ENCODE data around the gene FBXW5. TPM values are rescaled to one million over a fixed set of nuclear protein-coding genes. Genes with fewer than 3 reads are reported as not detected.

Gene FBXW5
- total RNA-seq, 1 experiment from 2014 or later = 72.6 TPM

DNA sequence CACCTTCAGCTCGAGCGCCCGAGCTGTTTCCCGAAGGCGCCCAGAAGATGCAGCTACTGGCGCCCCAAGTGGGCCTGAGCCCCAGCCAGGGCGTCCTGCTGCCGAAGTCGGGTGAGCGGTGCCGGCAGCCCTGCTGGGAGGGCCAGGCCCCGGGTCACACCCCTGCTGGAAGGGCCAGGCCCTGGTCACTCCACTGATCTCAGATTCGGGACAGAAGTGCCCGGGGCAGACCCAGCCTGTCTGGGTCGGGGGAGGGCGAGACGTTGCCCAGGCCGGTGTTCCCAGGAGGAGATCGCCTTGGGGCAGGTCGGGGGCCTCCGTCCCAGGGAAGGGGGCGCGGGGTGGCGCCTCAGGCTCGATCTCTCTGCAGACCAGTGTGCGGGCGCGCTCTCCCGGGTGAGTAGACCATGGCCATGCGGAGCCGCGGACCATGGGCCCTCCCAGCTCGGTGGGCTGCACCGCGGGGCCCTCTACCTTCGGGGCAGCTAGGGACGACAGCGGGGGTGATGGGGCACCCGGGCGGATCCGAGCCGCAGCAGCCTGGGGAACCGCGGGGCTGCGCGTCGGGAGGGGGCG lies 40.6 kb upstream of the FBXW5 start:
- intact Hi-C loops (cut with micrococcal nuclease; ENCODE audit: unreplicated experiment) (no loop called here), in situ Hi-C loops (cut with HindIII; ENCODE audit: low pct_unique_long_range_greater_than_20kb, low sequenced_read_pairs) (no loop called here)
- Histone ChIP-seq H3K27ac (ENCODE audit: low read length) (no peak overlapping the region), H3K27me3 (ENCODE audit: control insufficient read depth, insufficient read depth, low read length) (no peaks in the 10 kb centered on the region), H3K4me3 (ENCODE audit: low read depth in 2 of 2, low read length in 2 of 2) (no peak overlapping the region), H3K4me1 (ENCODE audit: control insufficient read depth, insufficient read depth, low read length) (no peaks in the 10 kb centered on the region), H3K9me3 (ENCODE audit: control insufficient read depth, insufficient read depth, low read depth, low read length) (no peaks in the 10 kb centered on the region), H3K36me3 (ENCODE audit: control insufficient read depth, insufficient read depth, low read length) (no peaks in the 10 kb centered on the region)
- no peak for TF ChIP-seq POLR2AphosphoS5 (IDR thresholded peaks at IDR 0.05; ENCODE audit: low read depth, low read length)
- TF ChIP-seq SIN3A (IDR thresholded peaks at IDR 0.05; ENCODE audit: borderline replicate concordance, insufficient read depth, low read depth, low read length) = no peak
- no peak for TF ChIP-seq TCF7L2 (IDR thresholded peaks at IDR 0.05; ENCODE audit: low read depth, low read length)
- TF ChIP-seq, protein P1, sequence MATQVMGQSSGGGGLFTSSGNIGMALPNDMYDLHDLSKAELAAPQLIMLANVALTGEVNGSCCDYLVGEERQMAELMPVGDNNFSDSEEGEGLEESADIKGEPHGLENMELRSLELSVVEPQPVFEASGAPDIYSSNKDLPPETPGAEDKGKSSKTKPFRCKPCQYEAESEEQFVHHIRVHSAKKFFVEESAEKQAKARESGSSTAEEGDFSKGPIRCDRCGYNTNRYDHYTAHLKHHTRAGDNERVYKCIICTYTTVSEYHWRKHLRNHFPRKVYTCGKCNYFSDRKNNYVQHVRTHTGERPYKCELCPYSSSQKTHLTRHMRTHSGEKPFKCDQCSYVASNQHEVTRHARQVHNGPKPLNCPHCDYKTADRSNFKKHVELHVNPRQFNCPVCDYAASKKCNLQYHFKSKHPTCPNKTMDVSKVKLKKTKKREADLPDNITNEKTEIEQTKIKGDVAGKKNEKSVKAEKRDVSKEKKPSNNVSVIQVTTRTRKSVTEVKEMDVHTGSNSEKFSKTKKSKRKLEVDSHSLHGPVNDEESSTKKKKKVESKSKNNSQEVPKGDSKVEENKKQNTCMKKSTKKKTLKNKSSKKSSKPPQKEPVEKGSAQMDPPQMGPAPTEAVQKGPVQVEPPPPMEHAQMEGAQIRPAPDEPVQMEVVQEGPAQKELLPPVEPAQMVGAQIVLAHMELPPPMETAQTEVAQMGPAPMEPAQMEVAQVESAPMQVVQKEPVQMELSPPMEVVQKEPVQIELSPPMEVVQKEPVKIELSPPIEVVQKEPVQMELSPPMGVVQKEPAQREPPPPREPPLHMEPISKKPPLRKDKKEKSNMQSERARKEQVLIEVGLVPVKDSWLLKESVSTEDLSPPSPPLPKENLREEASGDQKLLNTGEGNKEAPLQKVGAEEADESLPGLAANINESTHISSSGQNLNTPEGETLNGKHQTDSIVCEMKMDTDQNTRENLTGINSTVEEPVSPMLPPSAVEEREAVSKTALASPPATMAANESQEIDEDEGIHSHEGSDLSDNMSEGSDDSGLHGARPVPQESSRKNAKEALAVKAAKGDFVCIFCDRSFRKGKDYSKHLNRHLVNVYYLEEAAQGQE (IDR thresholded peaks at IDR 0.05; ENCODE audit: insufficient read depth in 1 of 2, low read depth in 2 of 2, low read length in 1 of 2) = no peak
- no TSS peak for BruUV-seq (replicated peaks)
- DNase-seq (ENCODE audit: low read depth, low spot score) (no peak), ATAC-seq (no peak)
- ChIA-PET POLR2A (no interaction called here), CTCF (interaction anchor here (0.6 kb wide), 1 partner anchor 51 kb away, joined by 5 read pairs; no protein-coding TSS in a partner anchor)

DNA sequence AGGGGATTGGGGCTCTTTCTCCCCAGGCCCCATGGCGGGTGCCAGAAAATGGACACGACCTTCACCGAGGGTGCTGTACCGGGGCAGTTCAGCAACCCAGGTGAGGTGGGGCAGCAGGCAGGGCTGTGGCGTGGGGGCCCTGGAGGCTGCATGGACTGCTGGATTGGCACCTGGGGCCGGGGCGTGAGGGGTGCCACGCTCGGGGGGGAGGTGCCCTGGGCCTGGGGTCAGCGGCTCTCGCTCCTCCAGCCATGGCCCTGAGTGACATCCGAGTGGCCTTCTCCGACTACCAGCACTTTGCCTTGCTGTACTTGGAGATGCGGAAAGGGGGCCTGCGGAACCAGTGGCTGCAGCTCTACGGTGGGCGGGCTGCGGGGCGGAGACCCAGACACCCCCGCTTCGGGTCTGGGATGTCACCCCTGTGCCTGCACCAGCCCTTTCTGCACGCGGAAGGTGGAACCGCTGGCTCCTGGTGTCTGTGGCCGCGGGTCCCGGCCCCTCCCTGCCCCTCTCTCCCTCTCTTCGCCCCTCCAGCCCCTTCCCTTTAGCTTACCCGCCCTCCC lies 40.0 kb upstream of the FBXW5 start:
- ATAC-seq (no peak), DNase-seq (ENCODE audit: low read depth, low spot score) (no peak)
- Histone ChIP-seq H3K36me3 (ENCODE audit: control insufficient read depth, insufficient read depth, low read length) (no peaks in the 10 kb centered on the region), H3K27ac (ENCODE audit: low read length) (no peak overlapping the region), H3K27me3 (ENCODE audit: control insufficient read depth, insufficient read depth, low read length) (no peaks in the 10 kb centered on the region), H3K4me1 (ENCODE audit: control insufficient read depth, insufficient read depth, low read length) (no peaks in the 10 kb centered on the region), H3K4me3 (ENCODE audit: low read depth in 2 of 2, low read length in 2 of 2) (no peak overlapping the region), H3K9me3 (ENCODE audit: control insufficient read depth, insufficient read depth, low read depth, low read length) (no peaks in the 10 kb centered on the region)
- no TSS peak for BruUV-seq (replicated peaks)
- in situ Hi-C loops (cut with HindIII; ENCODE audit: low pct_unique_long_range_greater_than_20kb, low sequenced_read_pairs) = no loop called here
- ChIA-PET POLR2A (no interaction called here), CTCF (interaction anchor here (0.6 kb wide), 1 partner anchor 51 kb away, joined by 5 read pairs; no protein-coding TSS in a partner anchor)
- TF ChIP-seq, protein P2, sequence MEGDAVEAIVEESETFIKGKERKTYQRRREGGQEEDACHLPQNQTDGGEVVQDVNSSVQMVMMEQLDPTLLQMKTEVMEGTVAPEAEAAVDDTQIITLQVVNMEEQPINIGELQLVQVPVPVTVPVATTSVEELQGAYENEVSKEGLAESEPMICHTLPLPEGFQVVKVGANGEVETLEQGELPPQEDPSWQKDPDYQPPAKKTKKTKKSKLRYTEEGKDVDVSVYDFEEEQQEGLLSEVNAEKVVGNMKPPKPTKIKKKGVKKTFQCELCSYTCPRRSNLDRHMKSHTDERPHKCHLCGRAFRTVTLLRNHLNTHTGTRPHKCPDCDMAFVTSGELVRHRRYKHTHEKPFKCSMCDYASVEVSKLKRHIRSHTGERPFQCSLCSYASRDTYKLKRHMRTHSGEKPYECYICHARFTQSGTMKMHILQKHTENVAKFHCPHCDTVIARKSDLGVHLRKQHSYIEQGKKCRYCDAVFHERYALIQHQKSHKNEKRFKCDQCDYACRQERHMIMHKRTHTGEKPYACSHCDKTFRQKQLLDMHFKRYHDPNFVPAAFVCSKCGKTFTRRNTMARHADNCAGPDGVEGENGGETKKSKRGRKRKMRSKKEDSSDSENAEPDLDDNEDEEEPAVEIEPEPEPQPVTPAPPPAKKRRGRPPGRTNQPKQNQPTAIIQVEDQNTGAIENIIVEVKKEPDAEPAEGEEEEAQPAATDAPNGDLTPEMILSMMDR (IDR thresholded peaks at IDR 0.05) = no peak
- TF ChIP-seq SIN3A (IDR thresholded peaks at IDR 0.05; ENCODE audit: borderline replicate concordance, insufficient read depth, low read depth, low read length) = no peak
- intact Hi-C loops (cut with micrococcal nuclease; ENCODE audit: unreplicated experiment) = no loop called here

DNA sequence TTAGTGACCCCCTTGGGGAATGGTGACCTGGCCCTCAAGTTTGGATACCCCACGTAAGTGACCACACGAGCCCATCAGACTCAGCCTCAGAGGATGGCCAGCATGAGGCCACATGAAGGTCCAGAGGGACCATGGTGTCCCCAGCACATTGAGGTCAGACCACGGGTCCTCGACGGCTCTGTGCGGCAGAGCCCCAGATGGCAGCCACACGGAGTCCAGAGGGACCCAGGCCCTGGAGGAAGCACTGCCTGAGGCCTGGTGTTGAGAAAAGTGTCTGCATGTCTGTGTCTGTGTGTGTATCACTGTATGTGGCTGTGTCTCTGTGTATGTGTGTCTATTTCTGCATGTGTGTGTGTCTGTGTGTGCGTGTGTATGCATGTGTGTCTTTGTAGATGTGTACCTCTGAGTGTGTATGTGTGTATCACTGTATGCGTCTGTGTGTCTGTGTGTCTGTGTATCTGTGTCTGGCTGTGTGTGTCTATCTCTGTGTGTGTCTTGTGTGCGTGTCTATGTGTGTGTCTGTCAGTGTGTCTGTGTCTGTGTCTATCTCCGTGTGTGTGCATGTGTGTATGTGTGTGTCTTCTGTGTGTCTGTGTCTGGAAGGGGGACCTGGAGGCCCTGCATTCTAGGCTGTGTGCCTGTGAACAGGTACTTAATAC lies 39.2 kb upstream of the FBXW5 start:
- CTCF ChIA-PET = no interaction called here
- no peak for ATAC-seq
- H3K9me3 ChIP-seq (ENCODE audit: control insufficient read depth, insufficient read depth, low read depth, low read length) = no peaks in the 10 kb centered on the region
- POLR2A ChIA-PET = no interaction called here
- TF ChIP-seq POLR2AphosphoS5 (IDR thresholded peaks at IDR 0.05; ENCODE audit: low read depth, low read length) = no peak
- TF ChIP-seq, protein P1 (IDR thresholded peaks at IDR 0.05; ENCODE audit: insufficient read depth in 1 of 2, low read depth in 2 of 2, low read length in 1 of 2) = no peak
- H3K36me3 ChIP-seq (ENCODE audit: control insufficient read depth, insufficient read depth, low read length) = no peaks in the 10 kb centered on the region
- in situ Hi-C loops (cut with HindIII; ENCODE audit: low pct_unique_long_range_greater_than_20kb, low sequenced_read_pairs) (no loop called here), intact Hi-C loops (cut with micrococcal nuclease; ENCODE audit: unreplicated experiment) (no loop called here)
- H3K4me1 ChIP-seq (ENCODE audit: control insufficient read depth, insufficient read depth, low read length) = no peaks in the 10 kb centered on the region
- no peak for DNase-seq (ENCODE audit: low read depth, low spot score)
- H3K27me3 ChIP-seq (ENCODE audit: control insufficient read depth, insufficient read depth, low read length) = no peaks in the 10 kb centered on the region
- no peak overlapping the region for H3K4me3 ChIP-seq (ENCODE audit: low read depth in 2 of 2, low read length in 2 of 2)
- no TSS peak for BruUV-seq (replicated peaks)
- no peak overlapping the region for H3K27ac ChIP-seq (ENCODE audit: low read length)
